ENCODE measurements around the gene TUBE1.

DNA sequence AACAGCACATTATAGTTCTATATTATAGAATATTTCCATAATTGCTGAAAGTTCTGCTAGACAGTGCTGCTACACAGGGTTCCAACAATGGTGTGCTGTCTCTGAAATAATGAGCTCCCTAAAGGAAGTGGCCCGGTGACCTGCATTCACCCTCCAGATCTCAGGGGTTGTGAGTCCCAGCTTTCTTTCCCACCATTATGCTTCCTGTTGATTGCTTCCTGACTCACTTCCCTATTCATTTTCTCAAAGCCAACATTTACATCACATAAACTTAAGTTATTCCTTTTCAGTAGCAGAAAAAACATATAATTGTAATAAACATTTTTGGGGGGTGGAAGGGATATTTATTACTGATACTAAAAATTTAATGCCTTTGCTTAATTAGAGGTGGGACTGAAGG is 46.3 kb downstream of the TUBE1 start:
- TF ChIP-seq, protein P1, sequence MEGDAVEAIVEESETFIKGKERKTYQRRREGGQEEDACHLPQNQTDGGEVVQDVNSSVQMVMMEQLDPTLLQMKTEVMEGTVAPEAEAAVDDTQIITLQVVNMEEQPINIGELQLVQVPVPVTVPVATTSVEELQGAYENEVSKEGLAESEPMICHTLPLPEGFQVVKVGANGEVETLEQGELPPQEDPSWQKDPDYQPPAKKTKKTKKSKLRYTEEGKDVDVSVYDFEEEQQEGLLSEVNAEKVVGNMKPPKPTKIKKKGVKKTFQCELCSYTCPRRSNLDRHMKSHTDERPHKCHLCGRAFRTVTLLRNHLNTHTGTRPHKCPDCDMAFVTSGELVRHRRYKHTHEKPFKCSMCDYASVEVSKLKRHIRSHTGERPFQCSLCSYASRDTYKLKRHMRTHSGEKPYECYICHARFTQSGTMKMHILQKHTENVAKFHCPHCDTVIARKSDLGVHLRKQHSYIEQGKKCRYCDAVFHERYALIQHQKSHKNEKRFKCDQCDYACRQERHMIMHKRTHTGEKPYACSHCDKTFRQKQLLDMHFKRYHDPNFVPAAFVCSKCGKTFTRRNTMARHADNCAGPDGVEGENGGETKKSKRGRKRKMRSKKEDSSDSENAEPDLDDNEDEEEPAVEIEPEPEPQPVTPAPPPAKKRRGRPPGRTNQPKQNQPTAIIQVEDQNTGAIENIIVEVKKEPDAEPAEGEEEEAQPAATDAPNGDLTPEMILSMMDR (IDR thresholded peaks at IDR 0.05 in 2 of 3, conservative IDR thresholded peaks at IDR 0.05 in 1 of 3; ENCODE audit: control insufficient read depth in 2 of 3, extremely low read depth in 1 of 3, insufficient read depth in 1 of 3, low read depth in 3 of 3, low read length in 3 of 3) = no peak
- TF ChIP-seq CBFB (IDR thresholded peaks at IDR 0.05; ENCODE audit: low read depth) (no peak), CBX5 (IDR thresholded peaks at IDR 0.05; ENCODE audit: low read depth) (no peak), NBN (IDR thresholded peaks at IDR 0.05) (no peak), ZNF217 (IDR thresholded peaks at IDR 0.05) (no peak)

Data from GM12878 (cell line).